AML-193 (cell line): ENCODE data around the gene SLC39A2.
"Not testable (repeated sequence)": the region's sequence is repeated elsewhere in the genome, so short reads cannot be mapped to it uniquely, and the experiment has no call there.

Experiments used
- DNase-seq, 2 experiments: peaks; one replicate each; lab custom pipeline; 2025; lab: John Stamatoyannopoulos, UW

The SLC39A2 gene

GRCh38 chr14:20997115-20997514 lies 2.0 kb upstream of the SLC39A2 start:
- DNase-seq: no peak

GRCh38 chr14:20997564-20997963 lies 1.5 kb upstream of the SLC39A2 start:
- DNase-seq: no peak

GRCh38 chr14:20998139-20998538 lies 954 bp upstream of the SLC39A2 start:
- no peak for DNase-seq

GRCh38 chr14:20999591-20999990 lies 498 bp downstream of the SLC39A2 start:
- no peak for DNase-seq

GRCh38 chr14:21001218-21001617 lies 2.1 kb downstream of the SLC39A2 start:
- DNase-seq: no peak

- no peak for DNase-seq
These were observed 4.8 kb downstream of the SLC39A2 start for GRCh38 chr14:21003788-21004346.

GRCh38 chr14:21009721-21010120 lies 10.6 kb downstream of the SLC39A2 start:
- DNase-seq: not testable (repeated sequence)

- DNase-seq: no peak
These were observed 12.0 kb downstream of the SLC39A2 start for GRCh38 chr14:21011136-21011535.

GRCh38 chr14:21014761-21015190 lies 15.7 kb downstream of the SLC39A2 start:
- peak; percentile 72 to 76 for DNase-seq

- DNase-seq: peak; percentile 72 to 78
These were observed 16.2 kb downstream of the SLC39A2 start for GRCh38 chr14:21015312-21015711.

- no peak for DNase-seq
These were observed 17.5 kb downstream of the SLC39A2 start for GRCh38 chr14:21016413-21017190.

- no peak for DNase-seq
These were observed 18.6 kb downstream of the SLC39A2 start for GRCh38 chr14:21017528-21018245.

GRCh38 chr14:21018286-21018685 lies 19.2 kb downstream of the SLC39A2 start:
- no peak for DNase-seq

GRCh38 chr14:21018781-21019180 lies 19.7 kb downstream of the SLC39A2 start:
- no peak for DNase-seq

- no peak for DNase-seq
These were observed 20.3 kb downstream of the SLC39A2 start for GRCh38 chr14:21019366-21019765.

GRCh38 chr14:21020977-21021545 lies 22.0 kb downstream of the SLC39A2 start:
- no peak for DNase-seq

- no peak for DNase-seq
These were observed 23.6 kb downstream of the SLC39A2 start for GRCh38 chr14:21022686-21023085.

GRCh38 chr14:21023174-21023573 lies 24.1 kb downstream of the SLC39A2 start:
- DNase-seq: no peak

- DNase-seq: no peak
These were observed 24.9 kb downstream of the SLC39A2 start for GRCh38 chr14:21023817-21024584.

GRCh38 chr14:21024585-21025370 lies 25.7 kb downstream of the SLC39A2 start, which contains the start of gene NDRG2:
TSS of gene NDRG2 (minus strand) at chr14:21025061. CDS start at chr14:21023315, 1,746 bp downstream.
- no peak for DNase-seq
